Thoracic aorta (tissue), 2 donors: ENCODE results near the gene LETMD1. TPM values are rescaled to one million over a fixed set of nuclear protein-coding genes. Genes with fewer than 3 reads are reported as not detected.
A peak's percentile ranks its signal among the peaks of the same experiment; 100 is the strongest.

Source experiments
- ATAC-seq: fragments of 150-250 bp; one replicate; pipeline ENCODE4 v1.8.0; 2017; ENCODE audit warnings: low read depth; ENCODE audit not compliant: insufficient number of reproducible peaks, low FRiP score
- DNase-seq: peaks from one replicate; pipeline ENCODE4 v3.0.0-alpha.2; 2020; ENCODE audit warnings: low spot score
- H3K27ac ChIP-seq, 2 donors: fragments of 200-600 bp; sonication (generic); 1 replicate in 1 of 2; 2 replicates in 1 of 2; pipeline ENCODE4 v1.5.1; 2016; ENCODE audit warnings: mild to moderate bottlenecking in 2 of 2, moderate library complexity in 2 of 2
- H3K27me3 ChIP-seq: fragments of 200-600 bp; sonication (generic); replicated peaks from 2 replicates; pipeline ENCODE4 v1.6.0; 2016; ENCODE audit warnings: mild to moderate bottlenecking; ENCODE audit not compliant: insufficient read depth
- H3K36me3 ChIP-seq: fragments of 200-600 bp; sonication (generic); one replicate; pipeline ENCODE4 v1.5.1; 2016
- H3K4me1 ChIP-seq, 2 donors: fragments of 200-600 bp; sonication (generic); 1 replicate in 1 of 2; 2 replicates in 1 of 2; pipeline versions ENCODE4 v1.5.1 to v1.6.0; 2016; ENCODE audit warnings: low read depth in 2 of 2, mild to moderate bottlenecking in 1 of 2; ENCODE audit not compliant: control insufficient read depth in 1 of 2
- H3K4me3 ChIP-seq: fragments of 200-600 bp; sonication (generic); 2 replicates; pipeline ENCODE4 v1.5.1; 2016; ENCODE audit warnings: mild to moderate bottlenecking
- H3K9me3 ChIP-seq: fragments of 200-600 bp; sonication (generic); 2 replicates; pipeline ENCODE4 v1.5.1; 2016
- CTCF ChIP-seq: fragments of 200-600 bp; sonication (generic); IDR thresholded peaks from one replicate; pipeline ENCODE4 v1.5.1; 2019; ENCODE audit warnings: antibody characterized with exemption
- total RNA-seq, 2 donors: library from RNA; depleted of rRNA; stranded (reverse); fragments of >200 nt; gene quantifications; one replicate each; pipeline versions ENCODE4 v1.1.0 to v1.2.3, GENCODE V29; 2016

The LETMD1 gene
- total RNA-seq, 2 donors from 2014 or later, result 42.4 to 52.1 TPM

- H3K27me3 ChIP-seq, result no peaks in the 10 kb centered on the region
- no peaks in the 10 kb centered on the region for H3K9me3 ChIP-seq
- peaks cover 28% of the 10 kb centered on the region for H3K36me3 ChIP-seq
- H3K4me1 ChIP-seq, result peaks cover 13 to 20% of the 10 kb centered on the region in 2 donors
- DNase-seq (no peak), ATAC-seq (no peak)
- no peak for TF ChIP-seq CTCF
- no peak overlapping the region for H3K27ac ChIP-seq
- no peak overlapping the region for H3K4me3 ChIP-seq
Measured at GRCh38 chr12:51005030-51005429, 43.1 kb upstream of the LETMD1 start.

GRCh38 chr12:51005671-51006070 is 42.5 kb upstream of the LETMD1 start:
- H3K4me3 ChIP-seq, result no peak overlapping the region
- no peak overlapping the region for H3K27ac ChIP-seq
- peaks cover 22% of the 10 kb centered on the region for H3K36me3 ChIP-seq
- H3K27me3 ChIP-seq, result no peaks in the 10 kb centered on the region
- peaks cover 13 to 24% of the 10 kb centered on the region in 2 donors for H3K4me1 ChIP-seq
- ATAC-seq, result no peak
- TF ChIP-seq CTCF, result no peak
- no peak for DNase-seq
- no peaks in the 10 kb centered on the region for H3K9me3 ChIP-seq

GRCh38 chr12:51008329-51009055 is 39.6 kb upstream of the LETMD1 start:
- H3K36me3 ChIP-seq, result peaks cover 13% of the 10 kb centered on the region
- H3K4me1 ChIP-seq, result peaks cover 27 to 36% of the 10 kb centered on the region in 2 donors
- no peaks in the 10 kb centered on the region for H3K9me3 ChIP-seq
- peak overlapping the region; percentile 49 for H3K4me3 ChIP-seq
- no peak for TF ChIP-seq CTCF
- ATAC-seq (no peak), DNase-seq (no peak)
- peak overlapping the region; percentile 30 to 60 for H3K27ac ChIP-seq
- no peaks in the 10 kb centered on the region for H3K27me3 ChIP-seq

- H3K9me3 ChIP-seq, result no peaks in the 10 kb centered on the region
- no peaks in the 10 kb centered on the region for H3K27me3 ChIP-seq
- no peak for TF ChIP-seq CTCF
- peaks cover 26 to 34% of the 10 kb centered on the region in 2 donors for H3K4me1 ChIP-seq
- H3K36me3 ChIP-seq, result peaks cover 13% of the 10 kb centered on the region
- peak; percentile 9 for ATAC-seq
- H3K27ac ChIP-seq, result peak overlapping the region; percentile 30 to 60
- peak overlapping the region; percentile 49 for H3K4me3 ChIP-seq
- no peak for DNase-seq
Measured at GRCh38 chr12:51009056-51009440, 39.1 kb upstream of the LETMD1 start.

- H3K27ac ChIP-seq, result no peak overlapping the region
- no peaks in the 10 kb centered on the region for H3K9me3 ChIP-seq
- H3K4me3 ChIP-seq, result no peak overlapping the region
- no peak for ATAC-seq
- TF ChIP-seq CTCF, result no peak
- peaks cover 25 to 31% of the 10 kb centered on the region in 2 donors for H3K4me1 ChIP-seq
- no peak for DNase-seq
- no peaks in the 10 kb centered on the region for H3K27me3 ChIP-seq
- H3K36me3 ChIP-seq, result no peaks in the 10 kb centered on the region
Measured at GRCh38 chr12:51011955-51012354, 36.2 kb upstream of the LETMD1 start.
